OCI-M2 (cell line): ENCODE data around the gene OR2AT4.
"Not testable (repeated sequence)": the region's sequence is repeated elsewhere in the genome, so short reads cannot be mapped to it uniquely, and the experiment has no call there.

Source experiments
- DNase-seq: peaks from one replicate; lab custom pipeline; 2025; ENCODE audit not compliant: unreplicated experiment; lab: John Stamatoyannopoulos, UW

OR2AT4 gene

DNA sequence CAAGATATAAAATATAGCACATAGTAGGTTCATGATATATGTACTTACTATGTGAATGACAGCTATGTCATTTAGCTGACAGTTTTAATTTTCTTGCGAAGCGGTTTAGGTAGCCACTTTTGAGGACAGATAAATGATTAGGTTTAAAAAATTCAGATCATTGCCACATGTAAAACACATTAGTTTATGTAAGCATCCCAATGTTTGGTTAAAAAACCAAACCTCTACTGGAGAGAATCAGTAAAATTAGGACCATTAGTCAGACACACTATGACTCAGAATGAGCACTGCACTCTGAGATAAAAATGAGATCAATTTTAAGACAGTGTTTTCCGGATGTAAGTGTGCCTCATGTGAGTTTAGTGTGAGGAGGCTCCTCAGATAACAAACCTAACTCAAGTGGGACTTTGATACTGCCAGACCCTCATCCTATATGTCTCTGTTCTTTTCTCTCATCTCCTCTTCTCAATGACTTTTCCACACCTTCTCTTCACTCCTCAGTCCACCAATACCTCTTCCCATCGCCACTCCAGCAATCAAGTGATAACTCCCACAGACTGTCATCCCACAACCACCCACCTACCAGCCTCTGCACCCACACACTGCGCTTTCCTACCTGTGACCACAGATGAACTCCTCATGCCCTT lies 6.8 kb upstream of the OR2AT4 start:
- no peak for DNase-seq

GRCh38 chr11:75101424-75102128 lies 4.9 kb upstream of the OR2AT4 start:
- no peak for DNase-seq

DNA sequence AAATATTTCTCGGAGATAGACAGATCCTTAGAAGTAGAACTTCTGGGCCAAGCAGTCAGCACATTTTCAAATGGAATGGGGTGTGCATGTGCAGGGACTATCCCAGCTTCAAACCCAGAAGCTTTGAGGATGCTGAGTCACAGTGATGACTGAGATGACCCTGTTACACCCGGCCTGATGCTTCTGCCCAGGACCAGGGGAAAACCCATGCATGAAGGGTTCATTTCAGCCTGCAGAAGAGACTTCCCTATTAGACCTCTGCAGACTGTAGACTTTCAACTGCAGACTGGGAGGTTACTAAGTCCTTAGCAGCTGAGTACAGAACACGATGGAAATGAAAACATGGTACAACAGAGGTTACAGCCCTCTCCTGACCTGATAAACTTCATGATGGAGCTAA lies 3.6 kb upstream of the OR2AT4 start:
- no peak for DNase-seq

DNA sequence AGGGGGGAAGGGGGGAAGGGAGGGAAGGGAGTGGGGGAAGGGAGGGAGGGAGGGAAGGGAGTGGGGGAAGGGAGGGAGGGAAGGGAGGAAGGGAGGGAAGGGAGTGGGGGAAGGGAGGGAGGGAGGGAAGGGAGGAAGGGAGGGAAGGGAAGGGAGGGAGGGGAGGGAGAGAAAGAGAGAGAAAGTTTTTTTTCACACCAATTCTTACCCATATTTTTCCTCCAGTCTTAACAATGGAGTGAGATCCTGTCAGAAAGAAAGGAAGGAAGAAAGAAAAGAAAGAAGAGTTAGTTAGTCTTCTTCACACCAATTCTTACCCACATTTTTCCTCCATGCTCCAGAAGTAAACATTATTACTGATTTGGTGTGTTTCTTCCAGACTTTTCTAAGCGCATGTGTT lies 3.0 kb upstream of the OR2AT4 start:
- no peak for DNase-seq

DNA sequence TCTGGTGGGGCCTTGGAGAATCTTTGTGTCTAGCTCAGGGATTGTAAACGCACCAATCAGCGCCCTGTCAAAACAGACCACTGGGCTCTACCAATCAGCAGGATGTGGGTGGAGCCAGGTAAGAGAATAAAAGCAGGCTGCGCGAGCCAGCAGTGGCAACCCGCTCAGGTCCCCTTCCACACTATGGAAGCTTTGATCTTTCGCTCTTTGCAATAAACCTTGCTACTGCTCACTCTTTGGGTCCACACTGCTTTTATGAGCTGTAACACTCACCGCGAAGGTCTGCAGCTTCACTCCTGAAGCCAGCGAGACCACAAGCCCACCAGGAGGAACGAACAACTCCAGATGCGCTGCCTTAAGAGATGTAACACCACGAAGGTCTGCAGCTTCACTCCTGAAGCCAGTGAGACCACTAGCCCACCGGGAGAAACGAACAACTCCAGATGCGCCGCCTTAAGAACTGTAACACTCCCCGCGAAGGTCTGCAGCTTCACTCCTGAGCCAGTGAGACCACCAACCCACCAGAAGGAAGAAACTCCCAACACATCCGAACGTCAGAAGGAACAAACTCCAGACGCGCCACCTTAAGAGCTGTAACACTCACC lies 2.3 kb upstream of the OR2AT4 start:
- DNase-seq = not testable (repeated sequence)

DNA sequence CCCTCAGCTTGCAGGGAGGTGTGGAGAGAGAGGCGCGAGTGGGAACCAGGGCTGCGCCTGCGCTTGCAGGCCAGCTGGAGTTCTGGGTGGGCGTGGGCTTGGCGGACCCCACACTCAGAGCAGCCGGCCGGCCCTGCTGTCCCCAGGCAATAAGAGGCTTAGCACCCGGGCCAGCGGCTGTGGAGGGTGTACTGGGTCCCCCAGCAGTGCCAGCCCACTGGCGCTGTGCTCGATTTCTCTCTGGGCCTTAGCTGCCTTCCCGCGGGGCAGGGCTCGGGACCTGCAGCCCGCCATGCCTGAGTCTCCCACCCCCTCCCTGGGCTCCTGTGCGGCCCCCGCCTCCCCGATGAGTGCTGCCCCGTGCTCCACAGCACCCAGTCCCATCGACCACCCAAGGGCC lies 1.5 kb upstream of the OR2AT4 start:
- DNase-seq = not testable (repeated sequence)

- DNase-seq = no peak
Observed at GRCh38 chr11:75097173-75097557, 489 bp upstream of the OR2AT4 start.

DNA sequence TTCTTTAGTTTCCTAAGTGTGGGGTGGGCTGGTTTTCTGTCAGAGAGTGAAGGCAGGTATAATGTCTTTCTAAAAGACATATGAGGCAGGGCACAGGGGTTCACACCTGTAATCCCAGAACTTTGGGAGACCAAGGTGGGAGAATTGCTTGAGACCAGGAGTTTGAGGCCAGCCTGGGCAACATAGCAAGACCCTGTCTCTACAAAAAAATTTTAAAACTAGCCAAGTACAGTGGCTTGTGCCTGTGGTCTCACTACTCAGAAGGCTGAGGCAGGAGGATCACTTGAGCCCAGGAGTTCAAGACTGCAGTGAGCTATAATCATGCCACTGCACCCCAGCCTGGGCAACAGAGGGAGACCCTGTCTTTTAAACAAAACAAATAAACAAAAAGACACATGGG lies 2.3 kb downstream of the OR2AT4 start:
- DNase-seq = not testable (repeated sequence)

DNA sequence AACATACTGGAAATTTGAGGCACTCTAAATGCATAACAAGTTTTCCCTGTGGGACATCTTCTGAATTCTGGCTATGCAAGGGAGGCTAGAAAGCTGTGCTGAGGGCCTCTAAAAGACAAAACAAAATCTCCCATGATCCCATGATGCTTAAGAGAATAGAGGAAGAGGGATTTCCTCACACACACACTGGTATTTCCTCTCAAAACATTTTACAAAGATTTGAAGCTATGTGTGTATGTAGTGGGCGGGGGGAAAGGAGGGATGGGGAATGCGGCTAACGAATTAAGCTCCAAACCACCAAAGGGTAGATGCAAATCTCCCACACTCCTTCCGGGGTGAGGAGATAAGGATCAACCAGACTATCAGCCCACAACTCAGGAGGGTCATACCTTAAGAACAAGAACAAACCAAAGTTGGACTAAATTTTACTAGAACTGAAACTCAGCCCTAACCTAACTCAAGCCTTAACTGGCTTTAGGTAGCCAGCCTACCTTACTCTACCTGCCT lies 6.0 kb downstream of the OR2AT4 start:
- no peak for DNase-seq

- DNase-seq = no peak
Observed at GRCh38 chr11:75087319-75088305, 9.1 kb downstream of the OR2AT4 start.

DNA sequence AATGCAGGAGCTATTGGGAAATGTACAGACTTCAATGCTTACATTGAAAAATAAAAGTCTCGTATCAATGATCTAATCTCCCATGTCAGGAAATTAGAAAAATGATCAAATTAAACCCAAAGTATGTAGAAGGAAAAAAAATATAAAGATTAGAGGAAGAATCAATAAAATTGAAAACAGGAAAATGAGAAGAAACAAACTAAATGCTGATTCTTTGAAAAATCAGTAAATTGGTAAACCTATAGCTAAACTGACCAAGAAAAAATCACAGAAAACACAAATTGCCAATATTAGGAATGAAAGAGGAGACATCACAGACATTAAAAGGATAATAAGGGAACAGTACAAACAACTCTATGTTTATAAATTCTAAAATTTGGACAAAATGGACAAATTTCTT lies 11.8 kb downstream of the OR2AT4 start:
- no peak for DNase-seq

DNA sequence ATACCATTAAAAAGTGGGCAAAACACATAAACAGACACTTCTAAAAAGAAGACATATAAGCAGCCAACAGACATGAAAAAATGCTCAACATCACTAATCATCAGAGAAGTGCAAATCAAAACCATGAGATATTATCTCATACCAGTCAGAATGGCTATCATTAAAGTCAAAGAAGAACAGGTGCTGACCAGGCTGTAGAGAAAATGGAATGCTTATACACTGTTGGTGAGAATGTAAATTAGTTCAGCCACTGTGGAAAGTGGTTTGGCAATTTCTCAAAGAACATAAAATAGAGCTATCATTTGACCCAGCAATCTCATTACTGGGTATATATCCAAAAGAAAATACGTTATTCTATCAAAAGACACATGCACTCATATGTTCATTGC lies 13.5 kb downstream of the OR2AT4 start:
- no peak for DNase-seq

- DNase-seq = no peak
Observed at GRCh38 chr11:75082601-75083216, 14.0 kb downstream of the OR2AT4 start.

GRCh38 chr11:75079546-75079945 lies 17.1 kb downstream of the OR2AT4 start:
- no peak for DNase-seq

DNA sequence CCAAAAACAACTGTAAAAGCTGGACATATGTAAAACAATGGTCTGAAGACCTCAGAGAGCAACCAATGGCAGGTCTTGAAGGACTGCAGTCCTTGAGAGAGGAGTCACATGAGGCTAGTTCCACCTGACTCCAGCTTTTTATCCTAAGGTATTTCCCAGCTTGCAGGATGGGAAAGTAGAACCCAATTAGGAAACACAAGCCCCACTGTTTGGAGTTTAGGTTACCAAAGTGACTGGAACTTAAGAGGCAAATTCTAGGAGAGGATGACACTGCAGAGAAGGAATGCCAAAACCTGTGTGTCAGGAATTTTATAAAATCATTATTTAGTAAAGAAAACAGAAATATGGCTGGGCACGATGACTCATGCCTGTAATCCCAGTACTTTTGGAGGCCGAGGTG lies 18.4 kb downstream of the OR2AT4 start:
- no peak for DNase-seq

DNA sequence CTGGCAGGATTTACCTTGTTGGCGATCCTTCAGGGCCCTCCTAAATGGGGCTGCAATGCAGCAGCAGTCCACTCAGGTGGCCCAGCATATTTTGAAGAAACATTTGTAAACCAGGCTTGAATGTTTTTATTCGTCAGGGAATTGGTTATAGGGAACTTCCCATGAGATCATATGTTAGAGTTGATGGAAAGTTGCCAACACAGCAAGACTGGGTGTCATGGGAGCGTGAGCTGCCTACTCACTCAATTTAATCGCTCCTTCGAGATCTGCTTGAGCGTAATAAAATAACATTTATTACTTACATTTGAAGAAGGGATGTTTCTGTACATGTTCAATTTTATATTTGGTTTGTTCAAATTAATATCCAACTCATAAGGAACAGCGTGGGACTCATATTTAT lies 19.4 kb downstream of the OR2AT4 start:
- no peak for DNase-seq

DNA sequence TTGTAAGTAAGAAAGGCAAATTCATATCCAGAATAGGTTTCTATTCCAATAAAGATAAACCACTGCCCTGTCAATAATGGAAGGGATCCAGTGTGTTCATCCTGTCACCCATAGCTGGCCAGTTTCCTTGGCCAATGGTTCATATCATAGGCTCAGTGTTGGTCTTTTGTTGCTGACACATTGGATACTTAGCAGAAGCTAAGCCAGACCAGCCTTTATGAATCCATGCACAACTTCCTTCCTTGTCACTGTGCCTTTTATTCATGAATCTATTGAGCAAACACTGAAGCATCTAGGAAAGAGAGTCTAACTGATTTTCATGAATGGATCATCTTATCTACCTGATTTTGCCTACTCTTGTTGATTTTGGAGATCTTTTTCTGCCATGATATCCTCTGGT lies 20.0 kb downstream of the OR2AT4 start:
- no peak for DNase-seq

- DNase-seq = no peak
Observed at GRCh38 chr11:75073459-75074190, 23.1 kb downstream of the OR2AT4 start.

DNA sequence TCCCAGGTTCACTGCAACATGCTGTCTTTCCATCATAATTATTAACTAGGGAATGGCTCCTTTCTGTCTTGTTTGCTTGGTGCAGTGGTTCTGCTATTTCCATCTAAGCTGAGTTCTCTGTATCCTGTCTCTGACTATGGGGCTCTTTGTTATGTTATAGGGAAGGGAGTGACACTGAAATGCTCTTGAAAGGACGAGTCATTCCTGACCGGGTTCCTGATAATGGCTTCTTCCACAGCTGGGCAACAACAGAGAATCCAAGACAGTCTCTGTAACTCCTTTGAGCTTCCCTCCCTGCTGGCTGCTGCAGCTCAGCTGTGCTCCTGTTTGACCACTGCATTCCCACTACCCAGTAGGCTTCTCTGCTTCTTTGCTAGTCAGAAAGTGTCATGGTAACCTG lies 24.1 kb downstream of the OR2AT4 start:
- no peak for DNase-seq

DNA sequence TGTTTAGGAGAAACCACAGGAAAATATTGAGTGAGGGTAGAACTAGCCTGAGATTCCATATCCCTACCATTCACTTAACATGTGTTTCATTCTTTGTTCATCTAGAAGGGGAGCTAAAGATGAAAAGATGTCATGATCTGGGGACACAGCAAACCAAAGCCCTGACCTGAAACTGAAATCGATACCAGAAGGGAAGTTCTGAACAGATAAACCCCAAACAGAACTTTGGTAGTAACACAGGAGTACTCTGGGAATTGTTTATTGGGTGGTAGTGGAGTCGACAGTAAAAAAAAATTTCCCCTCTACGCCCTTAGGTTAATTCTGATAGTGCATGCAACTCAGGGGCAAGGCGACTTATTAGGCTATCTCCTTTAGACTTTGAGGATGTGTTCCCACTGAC lies 27.2 kb downstream of the OR2AT4 start:
- no peak for DNase-seq
